GM12878 (cell line): Measurements from ENCODE around the gene NUDT3. TPM values are rescaled to one million over a fixed set of nuclear protein-coding genes. Genes with fewer than 3 reads are reported as not detected.

ENCODE experiments used
- ATAC-seq: fragments of 200-7000 bp; cut with Tn5 transposase; 3 replicates; pipeline ENCODE4 v1.9.1; 2020; ENCODE audit warnings: mild to moderate bottlenecking, moderate library complexity
- BruUV-seq: library from RNA; stranded (reverse); fragments of 400-500 nt; replicated peaks from 2 replicates; lab custom pipeline; 2021; lab: Mats Ljungman, UMichigan
- CTCF ChIA-PET: fragments of 300-600 bp; sonication (Branson Sonifier 250); formaldehyde crosslinking; extraction: SDS; loops from one replicate; lab custom pipeline; 2021; ENCODE audit warnings: inconsistent platforms; lab: Yijun Ruan, JAX
- POLR2A ChIA-PET: fragments of 350-600 bp; formaldehyde crosslinking; extraction: SDS; loops from one replicate; lab custom pipeline; 2021; ENCODE audit warnings: inconsistent platforms; lab: Charles Lee
- RAD21 ChIA-PET: fragments of 300-600 bp; sonication (Branson Sonifier 250); formaldehyde crosslinking; loops from one replicate; lab custom pipeline; 2023; ENCODE audit warnings: antibody characterized with exemption; ENCODE audit not compliant: unreplicated experiment; lab: Charles Lee
- SMC1A ChIA-PET: fragments of 300-600 bp; sonication (Branson Sonifier 250); formaldehyde crosslinking; loops from one replicate; lab custom pipeline; 2023; ENCODE audit not compliant: unreplicated experiment, uncharacterized antibody; lab: Charles Lee
- DNase-seq: peaks from one replicate; pipeline ENCODE4 v3.0.0-alpha.2; 2011; ENCODE audit warnings: low read depth, low spot score
- FAIRE-seq: peaks from 3 replicates; lab custom pipeline; 2011; peaks lifted over from hg19 to GRCh38; lab: Jason Lieb, UNC
- H2AFZ ChIP-seq: 2 replicates; pipeline ENCODE4 v1.6.0; 2011; ENCODE audit warnings: low read depth, low read length, control low read depth; ENCODE audit not compliant: control insufficient read depth
- H3K27ac ChIP-seq: 2 replicates; pipeline ENCODE4 v1.5.1; 2011; ENCODE audit warnings: control low read depth; ENCODE audit not compliant: control insufficient read depth, insufficient read depth
- H3K27me3 ChIP-seq, 2 experiments: replicated peaks in 1 of 2; 2 replicates each; pipeline versions ENCODE4 v1.6.0 to v1.6.1; 2011; ENCODE audit warnings: low read length in 1 of 2; ENCODE audit not compliant: control insufficient read depth in 2 of 2, insufficient read depth in 2 of 2
- H3K36me3 ChIP-seq, 2 experiments: 2 replicates each; pipeline ENCODE4 v1.5.1; 2011; ENCODE audit warnings: low read length in 1 of 2; ENCODE audit not compliant: control insufficient read depth in 2 of 2, insufficient read depth in 2 of 2
- H3K4me1 ChIP-seq: 2 replicates; pipeline ENCODE4 v1.6.1; 2011; ENCODE audit warnings: mild to moderate bottlenecking, low read length, moderate library complexity, mixed read lengths; ENCODE audit not compliant: control insufficient read depth, insufficient read depth
- H3K4me2 ChIP-seq: 2 replicates; pipeline ENCODE4 v1.6.0; 2011; ENCODE audit warnings: control low read depth; ENCODE audit not compliant: control insufficient read depth, insufficient read depth
- H3K4me3 ChIP-seq: fragments of 200-600 bp; sonication (generic); 2 replicates; pipeline ENCODE4 v1.5.1; 2016
- H3K79me2 ChIP-seq: 2 replicates; pipeline ENCODE4 v1.6.0; 2011; ENCODE audit warnings: low read length; ENCODE audit not compliant: control insufficient read depth, insufficient read depth
- H3K9ac ChIP-seq: 2 replicates; pipeline ENCODE4 v1.8.0; 2011; ENCODE audit warnings: low read length, control low read depth, mixed read lengths; ENCODE audit not compliant: control insufficient read depth, insufficient read depth
- H3K9me3 ChIP-seq: replicated peaks from 3 replicates; pipeline ENCODE4 v1.5.1; 2011; ENCODE audit warnings: mild to moderate bottlenecking, low read length; ENCODE audit not compliant: control insufficient read depth, insufficient read depth
- H4K20me1 ChIP-seq: 2 replicates; pipeline ENCODE4 v1.6.0; 2011; ENCODE audit not compliant: control insufficient read depth, insufficient read depth
- SUPT20H ChIP-seq: IDR thresholded peaks from 2 replicates; pipeline ENCODE4 v1.6.1; 2011; ENCODE audit warnings: low read depth, mild to moderate bottlenecking, low read length, moderate library complexity, borderline replicate concordance; ENCODE audit not compliant: control insufficient read depth
- WRNIP1 ChIP-seq: IDR thresholded peaks from 2 replicates; pipeline ENCODE4 v1.6.1; 2011; ENCODE audit warnings: low read depth, low read length, improper control_type of control experiment, borderline replicate concordance
- WGBS: methylation state at CpG from one replicate; pipeline ENCODE4 v1.1.6; 2016; ENCODE audit warnings: low lambda C conversion rate; ENCODE audit not compliant: insufficient replicate concordance, insufficient coverage; ENCODE audit errors: missing lambda C conversion rate; 5-methylcytosine and 5-hydroxymethylcytosine counted together
- in situ Hi-C: fragments of 300-500 bp; cut with MboI; formaldehyde crosslinking; loops from 9 replicates; pipeline ENCODE4 v1.14.3; 2018; ENCODE audit warnings: mixed read lengths
- intact Hi-C: fragments of 100-400 bp; cut with micrococcal nuclease; formaldehyde crosslinking; loops from one replicate; pipeline ENCODE4 v1.14.2; 2022; ENCODE audit not compliant: unreplicated experiment
- polyA plus RNA-seq, 11 experiments: library from polyadenylated mRNA; depleted of rRNA in 4 of 11; unstranded in 6 of 11; stranded (reverse) in 5 of 11; fragments of >200 nt; fragmentation: Nextera tagmentation in 4 of 11; fragmentation: Illumina TruSeq in 1 of 11; extraction: Ambion mirVana in 4 of 11; extraction: Trizol in 1 of 11; gene quantifications; 1 replicate in 1 of 11; 2 replicates in 10 of 11; pipeline versions ENCODE4 v1.2.1 to v1.2.3, GENCODE V29; 2011 to 2016; ENCODE audit warnings: inconsistent platforms in 2 of 11, missing spikeins in 2 of 11, low read depth in 1 of 11
- total RNA-seq, 4 experiments: library from RNA; depleted of rRNA in 3 of 4; stranded (reverse); fragments of >200 nt in 3 of 4; fragmentation: Illumina TruSeq in 1 of 4; extraction: Trizol in 1 of 4; gene quantifications; 2 replicates each; pipeline versions ENCODE4 v1.2.1 to v1.2.3, GENCODE V29; 2013 to 2021
- TF ChIP-seq, protein P1 (sequence below): fragments of 450-650 bp; formaldehyde crosslinking; IDR thresholded peaks from 2 replicates; pipeline ENCODE4 v1.4.0; 2022; ENCODE audit warnings: mild to moderate bottlenecking, moderate library complexity
- TF ChIP-seq, protein P2 (sequence below): fragments of 450-650 bp; IDR thresholded peaks from 2 replicates; pipeline ENCODE4 v1.6.1; 2016; ENCODE audit warnings: mild to moderate bottlenecking
- TF ChIP-seq, protein P3 (sequence below): fragments of 450-650 bp; IDR thresholded peaks from 2 replicates; pipeline ENCODE4 v1.6.1; 2017; ENCODE audit warnings: mild to moderate bottlenecking, low read depth, inconsistent platforms; ENCODE audit not compliant: poor library complexity, severe bottlenecking

NUDT3 gene
- total and polyA plus RNA-seq, 10 of the 15 experiments (the other 5 are each of a cell fraction or from before 2014, with no cell fraction given) = 2.4 to 32.3 (median 25.5) TPM

DNA sequence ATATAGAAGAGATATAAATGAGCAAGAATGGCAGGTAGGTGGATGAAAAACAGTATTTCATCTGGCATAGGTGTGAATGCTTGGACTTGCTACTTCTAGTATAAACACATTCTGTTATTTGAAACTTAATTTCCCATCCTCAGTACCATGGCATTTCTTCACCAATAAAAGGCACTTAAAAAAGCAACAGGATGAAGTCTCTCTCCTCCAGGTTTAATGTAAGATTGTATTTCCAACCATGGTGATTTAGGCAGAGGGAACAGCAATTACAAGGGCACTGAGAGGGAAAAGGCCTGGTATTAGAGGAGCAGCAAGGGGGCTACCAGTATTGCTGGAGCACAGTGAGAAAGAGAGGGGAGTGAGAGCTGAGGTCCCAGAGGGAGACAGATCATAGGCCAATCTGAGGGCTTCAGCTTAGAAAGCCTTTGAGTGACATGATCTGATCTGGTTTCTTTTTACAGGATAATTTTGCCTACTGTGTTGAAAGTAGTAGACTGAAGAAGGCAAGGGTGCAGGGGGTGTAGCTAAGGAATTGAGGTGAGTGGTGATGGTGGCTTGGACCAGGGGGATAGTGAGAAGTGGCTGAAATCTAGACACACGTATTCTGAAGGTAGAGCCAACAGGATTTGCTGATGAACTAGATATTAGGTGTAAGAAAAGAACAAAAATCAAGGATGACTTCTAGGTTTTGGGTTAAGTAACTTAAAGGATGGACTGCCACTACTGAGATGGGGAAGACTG lies 75.9 kb downstream of the NUDT3 start:
- no peaks in the 10 kb centered on the region for H3K27me3 ChIP-seq
- POLR2A ChIA-PET = interaction anchor here (0.5 to 2.3 kb wide), 7 partner anchors 10 to 46 kb away, joined by 3 to 8 read pairs (median 4); no protein-coding TSS in a partner anchor
- CTCF ChIA-PET = interaction anchor here (0.9 to 3.9 kb wide), 8 partner anchors 16 to 120 kb away, joined by 3 to 16 read pairs (median 4); partner anchors contain the start of gene NUDT3
- ATAC-seq = peak; percentile 39
- peak overlapping the region; percentile 84 for H3K27ac ChIP-seq
- no peaks in the 10 kb centered on the region for H4K20me1 ChIP-seq
- peak overlapping the region; percentile 37 for H3K4me3 ChIP-seq
- intact Hi-C loops = loop anchor here (2.0 kb wide), 1 partner anchor 76 kb away; the partner anchor contains the start of gene NUDT3
- peak overlapping the region; percentile 51; the same call in 1 of the 2 replicates for H3K9ac ChIP-seq
- no peak for DNase-seq
- no peaks in the 10 kb centered on the region for H3K9me3 ChIP-seq
- H3K4me2 ChIP-seq = peak overlapping the region; percentile 86
- TF ChIP-seq, protein P1, sequence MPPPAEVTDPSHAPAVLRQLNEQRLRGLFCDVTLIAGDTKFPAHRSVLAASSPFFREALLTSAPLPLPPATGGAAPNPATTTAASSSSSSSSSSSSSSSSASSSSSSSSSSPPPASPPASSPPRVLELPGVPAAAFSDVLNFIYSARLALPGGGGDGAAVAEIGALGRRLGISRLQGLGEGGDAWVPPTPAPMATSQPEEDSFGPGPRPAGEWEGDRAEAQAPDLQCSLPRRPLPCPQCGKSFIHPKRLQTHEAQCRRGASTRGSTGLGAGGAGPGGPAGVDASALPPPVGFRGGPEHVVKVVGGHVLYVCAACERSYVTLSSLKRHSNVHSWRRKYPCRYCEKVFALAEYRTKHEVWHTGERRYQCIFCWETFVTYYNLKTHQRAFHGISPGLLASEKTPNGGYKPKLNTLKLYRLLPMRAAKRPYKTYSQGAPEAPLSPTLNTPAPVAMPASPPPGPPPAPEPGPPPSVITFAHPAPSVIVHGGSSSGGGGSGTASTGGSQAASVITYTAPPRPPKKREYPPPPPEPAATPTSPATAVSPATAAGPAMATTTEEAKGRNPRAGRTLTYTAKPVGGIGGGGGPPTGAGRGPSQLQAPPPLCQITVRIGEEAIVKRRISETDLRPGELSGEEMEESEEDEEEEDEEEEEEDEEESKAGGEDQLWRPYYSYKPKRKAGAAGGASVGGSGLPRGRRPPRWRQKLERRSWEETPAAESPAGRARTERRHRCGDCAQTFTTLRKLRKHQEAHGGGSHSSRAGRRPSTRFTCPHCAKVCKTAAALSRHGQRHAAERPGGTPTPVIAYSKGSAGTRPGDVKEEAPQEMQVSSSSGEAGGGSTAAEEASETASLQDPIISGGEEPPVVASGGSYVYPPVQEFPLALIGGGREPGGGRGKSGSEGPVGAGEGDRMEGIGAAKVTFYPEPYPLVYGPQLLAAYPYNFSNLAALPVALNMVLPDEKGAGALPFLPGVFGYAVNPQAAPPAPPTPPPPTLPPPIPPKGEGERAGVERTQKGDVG (CRISPR knock-in tag) = no peak
- no peak for TF ChIP-seq SUPT20H
- no peak for TF ChIP-seq WRNIP1
- TF ChIP-seq, protein P2, sequence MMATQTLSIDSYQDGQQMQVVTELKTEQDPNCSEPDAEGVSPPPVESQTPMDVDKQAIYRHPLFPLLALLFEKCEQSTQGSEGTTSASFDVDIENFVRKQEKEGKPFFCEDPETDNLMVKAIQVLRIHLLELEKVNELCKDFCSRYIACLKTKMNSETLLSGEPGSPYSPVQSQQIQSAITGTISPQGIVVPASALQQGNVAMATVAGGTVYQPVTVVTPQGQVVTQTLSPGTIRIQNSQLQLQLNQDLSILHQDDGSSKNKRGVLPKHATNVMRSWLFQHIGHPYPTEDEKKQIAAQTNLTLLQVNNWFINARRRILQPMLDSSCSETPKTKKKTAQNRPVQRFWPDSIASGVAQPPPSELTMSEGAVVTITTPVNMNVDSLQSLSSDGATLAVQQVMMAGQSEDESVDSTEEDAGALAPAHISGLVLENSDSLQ = peak; percentile 76
- TF ChIP-seq, protein P3, sequence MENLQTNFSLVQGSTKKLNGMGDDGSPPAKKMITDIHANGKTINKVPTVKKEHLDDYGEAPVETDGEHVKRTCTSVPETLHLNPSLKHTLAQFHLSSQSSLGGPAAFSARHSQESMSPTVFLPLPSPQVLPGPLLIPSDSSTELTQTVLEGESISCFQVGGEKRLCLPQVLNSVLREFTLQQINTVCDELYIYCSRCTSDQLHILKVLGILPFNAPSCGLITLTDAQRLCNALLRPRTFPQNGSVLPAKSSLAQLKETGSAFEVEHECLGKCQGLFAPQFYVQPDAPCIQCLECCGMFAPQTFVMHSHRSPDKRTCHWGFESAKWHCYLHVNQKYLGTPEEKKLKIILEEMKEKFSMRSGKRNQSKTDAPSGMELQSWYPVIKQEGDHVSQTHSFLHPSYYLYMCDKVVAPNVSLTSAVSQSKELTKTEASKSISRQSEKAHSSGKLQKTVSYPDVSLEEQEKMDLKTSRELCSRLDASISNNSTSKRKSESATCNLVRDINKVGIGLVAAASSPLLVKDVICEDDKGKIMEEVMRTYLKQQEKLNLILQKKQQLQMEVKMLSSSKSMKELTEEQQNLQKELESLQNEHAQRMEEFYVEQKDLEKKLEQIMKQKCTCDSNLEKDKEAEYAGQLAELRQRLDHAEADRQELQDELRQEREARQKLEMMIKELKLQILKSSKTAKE = no peak
- RAD21 ChIA-PET = interaction anchor here (1.0 to 4.4 kb wide), 10 partner anchors 16 to 98 kb away, joined by 3 to 23 read pairs (median 4); partner anchors contain the start of genes HMGA1, NUDT3 and SMIM29
- WGBS = 6% methylated on average over 1 of the region's 1 CpG
- FAIRE-seq = no peak
- H3K36me3 ChIP-seq = no peaks in the 10 kb centered on the region
- in situ Hi-C loops = no loop called here
- H3K4me1 ChIP-seq = peaks cover 43% of the 10 kb centered on the region
- peaks cover 46% of the 10 kb centered on the region for H3K79me2 ChIP-seq
- BruUV-seq = no TSS peak
- SMC1A ChIA-PET = interaction anchor here (0.6 to 4.3 kb wide), 12 partner anchors 9 to 98 kb away, joined by 3 to 26 read pairs (median 8); partner anchors contain the start of gene NUDT3
- H2AFZ ChIP-seq = peak overlapping the region; percentile 37
